GM21737 (cell line): Measurements from ENCODE around the gene UBR4.

Source experiments
- ATAC-seq: cut with Tn5 transposase; IDR thresholded peaks from one replicate; pipeline ENCODE4 v1.9.1; 2021; ENCODE audit warnings: mild to moderate bottlenecking, moderate library complexity; ENCODE audit not compliant: unreplicated experiment

Gene UBR4

GRCh38 chr1:19096990-19097389, 113.1 kb downstream of the UBR4 start:
- ATAC-seq, result no peak

GRCh38 chr1:19096036-19096833, 113.8 kb downstream of the UBR4 start:
- no peak for ATAC-seq

- ATAC-seq, result no peak
Measured at GRCh38 chr1:19091196-19091953, 118.7 kb downstream of the UBR4 start.

GRCh38 chr1:19089524-19089923, 120.5 kb downstream of the UBR4 start:
- no peak for ATAC-seq

GRCh38 chr1:19088717-19089442, 121.2 kb downstream of the UBR4 start:
- no peak for ATAC-seq

- ATAC-seq, result no peak
Measured at GRCh38 chr1:19087737-19088594, 122.1 kb downstream of the UBR4 start.

GRCh38 chr1:19087017-19087736, 122.9 kb downstream of the UBR4 start:
- no peak for ATAC-seq

- ATAC-seq, result no peak
Measured at GRCh38 chr1:19086176-19086875, 123.7 kb downstream of the UBR4 start.

GRCh38 chr1:19084206-19084738, 125.8 kb downstream of the UBR4 start:
- ATAC-seq, result no peak

- no peak for ATAC-seq
Measured at GRCh38 chr1:19083081-19083480, 127.0 kb downstream of the UBR4 start.

GRCh38 chr1:19081218-19081893, 128.7 kb downstream of the UBR4 start:
- no peak for ATAC-seq

GRCh38 chr1:19080721-19081120, 129.3 kb downstream of the UBR4 start:
- no peak for ATAC-seq

GRCh38 chr1:19079541-19080472, 130.3 kb downstream of the UBR4 start:
- ATAC-seq, result no peak

GRCh38 chr1:19078536-19078935, 131.5 kb downstream of the UBR4 start:
- ATAC-seq, result no peak

- no peak for ATAC-seq
Measured at GRCh38 chr1:19076841-19077616, 133.0 kb downstream of the UBR4 start.

- ATAC-seq, result no peak
Measured at GRCh38 chr1:19074902-19075721, 135.0 kb downstream of the UBR4 start.
